ENCODE measurements around the gene RNF19B. TPM values are rescaled to one million over a fixed set of nuclear protein-coding genes. Genes with fewer than 3 reads are reported as not detected.
"Not testable (repeated sequence)": the region's sequence is repeated elsewhere in the genome, so short reads cannot be mapped to it uniquely, and the experiment has no call there.

The RNF19B gene, protein sequence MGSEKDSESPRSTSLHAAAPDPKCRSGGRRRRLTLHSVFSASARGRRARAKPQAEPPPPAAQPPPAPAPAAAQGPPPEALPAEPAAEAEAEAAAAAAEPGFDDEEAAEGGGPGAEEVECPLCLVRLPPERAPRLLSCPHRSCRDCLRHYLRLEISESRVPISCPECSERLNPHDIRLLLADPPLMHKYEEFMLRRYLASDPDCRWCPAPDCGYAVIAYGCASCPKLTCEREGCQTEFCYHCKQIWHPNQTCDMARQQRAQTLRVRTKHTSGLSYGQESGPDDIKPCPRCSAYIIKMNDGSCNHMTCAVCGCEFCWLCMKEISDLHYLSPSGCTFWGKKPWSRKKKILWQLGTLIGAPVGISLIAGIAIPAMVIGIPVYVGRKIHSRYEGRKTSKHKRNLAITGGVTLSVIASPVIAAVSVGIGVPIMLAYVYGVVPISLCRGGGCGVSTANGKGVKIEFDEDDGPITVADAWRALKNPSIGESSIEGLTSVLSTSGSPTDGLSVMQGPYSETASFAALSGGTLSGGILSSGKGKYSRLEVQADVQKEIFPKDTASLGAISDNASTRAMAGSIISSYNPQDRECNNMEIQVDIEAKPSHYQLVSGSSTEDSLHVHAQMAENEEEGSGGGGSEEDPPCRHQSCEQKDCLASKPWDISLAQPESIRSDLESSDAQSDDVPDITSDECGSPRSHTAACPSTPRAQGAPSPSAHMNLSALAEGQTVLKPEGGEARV
- polyA plus RNA-seq (ENCODE audit: insufficient read length): 9.1 TPM

DNA sequence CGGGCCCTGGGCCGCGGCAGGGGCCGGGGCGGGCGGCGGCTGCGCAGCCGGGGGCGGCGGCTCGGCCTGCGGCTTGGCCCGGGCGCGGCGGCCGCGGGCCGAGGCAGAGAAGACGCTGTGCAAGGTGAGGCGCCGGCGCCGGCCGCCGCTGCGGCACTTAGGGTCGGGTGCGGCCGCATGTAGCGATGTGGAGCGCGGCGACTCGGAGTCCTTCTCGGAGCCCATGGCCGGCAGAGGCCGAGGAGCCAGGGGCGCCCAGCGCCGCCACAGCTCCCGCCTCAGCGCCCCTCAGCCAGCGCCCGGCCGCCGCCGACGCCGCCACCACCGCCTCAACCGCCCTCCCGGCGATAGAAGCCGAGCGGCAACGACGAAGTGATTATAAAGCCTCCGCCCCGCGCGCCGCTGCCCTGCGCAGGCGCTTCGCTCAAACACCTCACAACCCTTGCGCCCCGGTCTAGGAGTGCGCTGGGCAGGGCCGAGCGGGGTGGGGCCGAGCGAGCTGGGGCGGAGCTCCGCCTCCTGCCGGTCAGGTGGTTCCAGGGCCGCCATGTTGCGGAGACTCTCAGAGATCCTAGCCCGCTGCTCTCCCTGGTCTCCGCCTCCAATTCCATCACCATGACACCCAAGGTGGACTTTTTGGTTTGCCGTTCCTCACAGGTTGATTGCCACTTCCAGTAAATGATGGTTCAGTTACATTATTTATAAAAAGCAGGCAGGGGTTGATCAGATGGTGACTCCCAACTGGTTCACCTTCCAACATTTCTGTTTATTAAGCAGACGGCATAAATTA is at the start of gene RNF19B:
TSS of gene RNF19B (minus strand) at position 349 of the 790 bp plus-strand sequence. CDS start at position 225, 124 bp downstream.
- peak; percentile 64 for DNase-seq (ENCODE audit: low read depth)

DNA sequence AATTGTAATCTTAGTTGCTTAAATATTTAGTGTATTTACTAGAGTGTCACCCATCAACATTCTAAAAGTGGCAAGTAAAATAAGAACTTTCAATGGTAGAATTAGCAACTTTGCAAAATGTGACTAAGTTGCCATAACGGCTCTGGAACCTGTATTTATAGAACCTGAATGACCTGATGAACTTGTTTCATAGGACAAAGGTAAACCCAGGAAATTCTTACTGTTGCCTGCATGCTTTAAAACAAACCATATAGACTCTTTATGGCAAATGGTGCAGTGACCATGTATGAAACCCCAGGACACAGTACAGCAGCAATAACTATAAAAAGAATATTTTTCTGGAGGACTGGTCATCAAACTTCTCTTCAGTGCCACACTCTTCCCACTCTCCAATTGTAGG is 49.2 kb upstream of the RNF19B start:
- DNase-seq (ENCODE audit: low read depth): no peak

DNA sequence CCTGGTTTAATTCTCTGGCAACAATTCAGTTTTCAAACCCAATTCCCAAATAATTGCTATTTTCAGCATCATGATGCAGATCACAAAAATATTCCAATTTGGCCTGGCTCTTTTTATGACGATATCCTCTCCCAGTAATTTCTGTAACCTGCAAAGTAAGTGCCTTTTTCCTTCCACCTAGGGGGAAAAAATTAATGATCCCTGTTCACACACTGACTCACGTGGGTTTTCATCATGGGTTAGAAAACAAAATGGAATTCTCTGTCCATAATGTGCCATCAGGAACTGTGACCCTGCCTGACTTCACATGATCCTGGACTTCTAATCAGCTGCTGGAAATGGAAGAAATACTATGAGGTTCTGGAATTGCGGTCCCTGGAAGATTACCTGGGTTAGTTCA is 47.6 kb upstream of the RNF19B start:
- no peak for DNase-seq (ENCODE audit: low read depth)

DNA sequence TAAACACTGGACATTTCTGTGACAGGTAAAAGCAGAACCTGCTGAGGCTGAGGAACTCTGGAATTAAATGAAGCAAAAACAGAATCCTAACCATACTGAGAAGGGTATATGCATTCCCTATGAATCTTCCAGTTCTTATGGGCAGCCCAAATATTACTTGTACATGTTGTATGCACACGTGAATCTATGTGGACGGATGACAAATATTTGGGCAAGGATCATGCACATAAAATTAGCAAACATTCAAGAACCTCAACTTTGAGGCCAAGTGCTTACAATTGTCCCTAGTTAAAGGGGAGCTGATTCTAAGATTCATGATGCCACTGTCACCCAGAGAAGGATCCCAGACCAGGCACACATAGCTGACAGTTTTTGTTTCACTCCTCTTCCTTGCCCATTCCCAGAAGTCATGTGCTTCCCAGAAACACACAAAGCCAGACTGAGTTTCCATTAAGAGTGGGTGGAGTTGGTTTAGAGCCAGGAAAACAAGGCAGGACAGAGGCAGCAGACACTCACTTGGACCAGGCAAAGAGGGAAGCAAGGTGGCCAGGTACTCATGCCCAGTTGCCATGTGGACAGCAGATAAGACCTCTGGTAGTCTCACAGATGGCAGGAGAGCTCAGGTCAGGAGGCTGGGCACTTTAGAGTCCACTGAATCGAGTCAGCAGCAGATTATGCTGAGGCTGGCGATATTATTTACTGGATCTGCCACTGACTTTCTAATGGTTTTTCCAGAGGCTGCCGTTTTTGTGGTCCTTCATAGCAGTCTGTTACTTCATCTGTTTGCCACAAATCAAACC is 46.5 kb upstream of the RNF19B start:
- DNase-seq (ENCODE audit: low read depth): peak; percentile 36

DNA sequence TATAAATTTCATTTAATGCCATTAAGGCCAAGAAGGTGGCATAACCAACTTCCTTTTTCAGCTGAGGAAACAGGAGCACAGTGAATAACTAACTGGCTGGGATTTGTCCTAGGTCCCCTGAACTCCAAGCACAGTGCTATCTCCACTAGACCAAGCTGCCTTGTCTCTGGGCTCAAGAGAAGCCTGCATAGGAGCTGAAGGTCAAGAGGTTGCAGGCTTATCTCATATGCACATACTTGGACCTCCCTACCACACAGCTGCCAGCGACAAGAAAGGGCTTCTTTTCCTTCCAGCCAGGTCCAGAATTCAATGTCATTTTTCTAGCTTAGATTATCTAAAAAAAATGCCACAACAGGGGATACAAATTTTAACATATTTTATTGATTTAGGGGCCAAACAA is 45.0 kb upstream of the RNF19B start:
- DNase-seq (ENCODE audit: low read depth): no peak

DNA sequence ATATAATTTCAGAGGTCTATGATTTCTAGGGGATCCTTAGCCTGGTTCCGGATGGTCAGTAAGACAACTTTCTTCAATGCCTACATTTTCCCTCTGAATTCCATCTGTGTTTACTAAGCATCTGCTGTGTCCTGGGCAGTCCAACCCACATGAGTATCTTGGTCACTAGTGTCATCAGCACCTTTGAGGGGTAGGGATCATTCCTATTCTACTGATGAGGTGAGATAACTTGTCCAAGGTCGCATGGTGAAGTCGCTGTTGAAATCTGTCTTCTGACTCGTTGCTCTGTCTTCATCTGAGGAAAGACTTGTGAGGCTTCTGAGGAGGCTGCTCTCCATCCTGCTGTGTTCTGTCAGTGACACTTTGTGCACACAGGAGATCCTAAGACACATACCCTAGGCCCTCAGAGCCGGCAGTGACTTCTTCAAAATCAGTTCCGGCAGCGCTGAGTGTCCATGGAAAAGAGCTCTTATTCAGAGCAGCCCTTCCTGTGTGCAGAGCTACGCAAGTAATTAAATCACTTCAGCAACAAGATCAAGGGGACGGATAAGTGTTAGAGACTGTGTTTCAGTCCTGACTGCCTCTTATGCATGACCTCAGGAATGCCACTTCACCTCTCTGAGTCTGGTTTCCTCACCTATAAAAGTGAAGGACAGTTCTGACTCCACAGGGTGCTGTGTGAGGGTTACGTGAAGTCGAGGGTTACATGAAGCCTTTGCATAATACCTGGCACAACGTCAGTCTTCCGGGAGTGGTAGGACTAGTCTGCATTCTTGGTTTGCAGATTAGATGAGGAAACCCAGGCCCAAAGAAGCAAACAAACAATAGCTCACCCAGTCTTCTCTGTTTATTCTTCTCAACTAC is 43.7 kb upstream of the RNF19B start:
- no peak for DNase-seq (ENCODE audit: low read depth)

DNA sequence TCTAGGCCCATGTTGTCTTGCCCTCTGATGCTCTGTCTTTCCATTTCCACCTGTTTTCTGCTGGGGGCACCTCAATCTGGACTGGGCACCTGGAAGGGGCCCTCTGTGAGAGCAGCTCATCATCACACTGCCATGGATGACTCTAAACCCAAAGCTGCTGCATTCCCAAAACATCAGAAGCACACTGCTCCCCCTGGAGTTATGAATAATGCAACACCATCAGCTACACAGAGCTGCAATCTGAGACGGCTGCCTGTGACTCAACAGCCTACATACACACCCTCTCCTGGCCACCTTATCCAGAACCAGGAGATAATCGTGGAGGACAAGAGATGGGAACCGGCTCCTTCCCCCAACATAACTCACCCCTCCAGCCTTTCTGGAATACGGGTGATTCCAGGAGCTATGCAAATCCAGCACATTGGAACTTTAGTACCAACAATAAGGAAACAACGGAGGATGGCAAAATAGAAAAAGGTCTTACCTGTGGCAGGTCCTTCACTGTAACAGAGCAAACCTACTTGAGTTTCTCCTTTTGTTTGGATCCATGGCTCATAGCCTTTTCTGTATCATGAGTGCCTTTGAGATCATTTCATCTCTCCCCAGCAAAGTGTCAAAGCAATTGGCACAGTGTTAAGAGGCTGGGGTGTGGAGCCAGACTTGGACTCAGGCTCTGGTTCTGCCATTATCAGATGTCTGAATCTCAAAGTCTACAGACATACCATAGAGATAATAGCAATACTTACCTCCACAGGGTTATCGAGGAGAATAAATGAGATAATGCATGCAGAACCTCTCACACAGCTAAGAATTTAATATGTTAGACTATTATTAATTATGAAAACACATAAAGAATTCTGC is 42.8 kb upstream of the RNF19B start:
- DNase-seq (ENCODE audit: low read depth): no peak

DNA sequence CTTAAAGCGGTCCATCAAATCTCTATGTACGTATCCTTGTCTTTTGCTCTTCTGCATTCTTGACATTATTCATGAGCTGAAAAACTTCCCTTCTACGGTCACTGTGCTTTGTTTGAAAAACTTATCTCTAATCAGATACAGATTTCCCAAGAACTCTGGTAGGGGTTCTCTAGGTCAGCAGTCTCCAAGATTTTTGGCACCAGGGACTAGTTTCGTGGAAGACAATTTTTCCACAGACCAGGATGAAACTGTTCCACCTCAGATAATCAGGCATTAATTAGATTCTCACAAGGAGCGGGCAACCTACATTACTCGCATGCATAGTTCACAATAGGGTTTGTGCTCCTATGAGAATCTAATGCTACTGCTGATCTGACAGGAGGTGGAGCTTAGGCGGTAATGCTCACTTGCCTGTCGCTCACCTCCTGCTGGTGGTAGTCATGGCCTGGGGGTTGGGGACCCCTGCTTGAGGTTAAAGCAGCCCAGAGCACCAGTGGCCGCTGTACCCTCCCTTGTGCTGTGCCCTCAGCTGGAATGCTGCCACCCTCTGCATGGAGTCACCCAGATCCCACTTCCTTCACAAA is 41.3 kb upstream of the RNF19B start:
- no peak for DNase-seq (ENCODE audit: low read depth)

DNA sequence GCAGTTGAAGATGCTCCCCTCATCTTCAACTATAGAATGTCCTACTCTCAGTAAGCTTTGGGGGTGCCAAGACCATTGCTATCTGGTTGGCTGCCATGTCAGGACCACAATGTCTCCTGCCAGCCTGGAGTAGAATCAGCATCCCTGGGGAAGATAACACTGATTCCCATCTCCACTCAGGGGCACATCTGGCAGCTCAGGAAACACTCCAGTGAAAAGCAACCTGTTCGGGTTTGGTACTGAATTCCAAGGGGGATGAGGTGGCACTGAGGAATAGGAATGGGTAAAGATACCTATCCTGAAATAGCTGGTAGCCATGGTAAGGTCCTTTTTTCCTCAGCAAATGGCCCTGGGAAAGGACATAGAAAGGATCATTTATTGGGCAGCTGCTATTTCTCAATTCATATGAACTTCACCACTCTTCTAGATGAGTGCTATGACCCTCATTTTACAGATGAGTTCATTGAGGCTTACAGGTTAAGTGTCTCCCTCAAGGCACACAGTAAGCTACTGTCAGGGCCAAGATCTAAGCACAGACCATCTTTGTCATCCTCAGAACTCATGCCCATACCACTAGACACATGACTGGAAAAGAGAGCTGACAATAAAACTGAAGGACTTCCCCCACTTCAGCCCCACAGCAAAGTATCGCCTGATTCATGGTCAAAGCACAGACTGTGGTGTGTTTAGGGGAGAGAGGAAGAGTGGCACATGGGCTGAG is 40.7 kb upstream of the RNF19B start:
- no peak for DNase-seq (ENCODE audit: low read depth)

DNA sequence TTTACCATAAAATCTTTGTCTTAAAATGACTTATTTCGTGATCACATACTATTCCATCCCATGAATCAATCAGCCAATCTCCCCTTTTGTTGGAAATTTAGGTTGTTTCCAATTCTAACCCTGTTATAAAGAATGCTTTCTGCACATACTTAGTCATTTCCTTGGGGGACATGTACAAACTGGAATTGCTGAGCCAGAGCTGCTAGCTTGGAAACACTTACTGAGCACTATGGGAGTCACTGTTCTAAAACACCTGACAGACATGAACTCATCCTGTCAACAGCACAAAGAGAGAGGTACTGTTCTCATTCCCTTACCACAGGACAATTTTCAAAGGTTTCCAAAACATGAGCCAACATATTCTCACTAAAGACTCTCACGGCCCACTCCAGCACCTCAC is 40.0 kb upstream of the RNF19B start:
- DNase-seq (ENCODE audit: low read depth): no peak

DNA sequence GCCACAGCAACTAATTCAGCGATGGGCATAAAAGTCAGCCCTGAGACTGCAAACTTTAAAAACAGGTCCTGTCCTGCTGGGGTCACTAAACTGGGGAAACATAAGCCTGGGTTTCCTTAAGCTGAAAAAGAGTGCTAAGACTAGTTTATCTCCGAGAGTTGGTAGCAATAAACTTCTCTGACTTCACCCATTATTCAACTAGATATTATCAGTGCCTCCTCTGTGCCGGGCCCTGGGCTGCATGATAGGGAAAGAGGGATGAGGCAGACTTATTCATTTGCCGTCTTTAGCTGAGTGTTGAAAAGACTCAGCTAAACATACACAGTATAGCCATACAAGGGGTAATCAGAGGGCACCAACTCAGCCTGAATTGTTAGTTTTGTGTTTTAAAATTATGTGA is 39.0 kb upstream of the RNF19B start:
- DNase-seq (ENCODE audit: low read depth): no peak

DNA sequence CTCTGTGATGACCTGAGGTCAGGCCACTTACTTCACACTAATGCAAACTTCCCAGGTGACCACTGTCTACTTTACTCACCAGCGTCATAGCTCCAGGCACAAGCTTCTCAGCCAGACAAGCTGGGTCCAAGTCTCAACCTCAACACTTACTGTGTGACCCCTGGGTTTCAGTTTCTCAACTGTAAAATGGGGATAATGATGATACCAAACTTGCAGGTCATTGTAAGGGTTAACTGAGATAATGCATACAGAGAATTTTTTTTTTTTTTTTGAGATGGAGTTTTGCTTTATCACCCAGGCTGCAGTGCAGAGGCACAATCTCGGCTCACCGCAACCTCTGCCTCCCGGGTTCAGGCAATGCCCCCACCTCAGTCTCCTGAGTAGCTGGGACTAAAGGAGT is 37.4 kb upstream of the RNF19B start:
- no peak for DNase-seq (ENCODE audit: low read depth)

DNA sequence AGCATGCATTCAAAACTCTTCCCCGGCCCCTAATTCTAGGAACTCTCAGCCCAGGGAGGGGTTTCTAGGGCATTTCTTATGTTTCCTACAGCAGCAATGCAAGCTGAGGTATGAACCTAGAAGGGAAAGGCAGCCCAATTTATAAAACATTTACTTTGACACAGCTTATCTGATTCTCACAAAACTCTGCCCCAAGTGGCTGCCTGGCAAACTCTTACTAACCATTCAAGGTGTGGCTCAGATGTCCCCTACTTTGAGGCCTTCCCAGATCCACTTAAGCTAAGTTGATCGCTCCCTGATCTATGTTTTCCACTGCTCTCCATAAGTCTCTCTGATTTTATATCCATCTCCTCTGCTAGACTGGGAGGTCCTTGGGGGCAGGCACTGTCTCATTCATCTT is 36.7 kb upstream of the RNF19B start:
- DNase-seq (ENCODE audit: low read depth): no peak

DNA sequence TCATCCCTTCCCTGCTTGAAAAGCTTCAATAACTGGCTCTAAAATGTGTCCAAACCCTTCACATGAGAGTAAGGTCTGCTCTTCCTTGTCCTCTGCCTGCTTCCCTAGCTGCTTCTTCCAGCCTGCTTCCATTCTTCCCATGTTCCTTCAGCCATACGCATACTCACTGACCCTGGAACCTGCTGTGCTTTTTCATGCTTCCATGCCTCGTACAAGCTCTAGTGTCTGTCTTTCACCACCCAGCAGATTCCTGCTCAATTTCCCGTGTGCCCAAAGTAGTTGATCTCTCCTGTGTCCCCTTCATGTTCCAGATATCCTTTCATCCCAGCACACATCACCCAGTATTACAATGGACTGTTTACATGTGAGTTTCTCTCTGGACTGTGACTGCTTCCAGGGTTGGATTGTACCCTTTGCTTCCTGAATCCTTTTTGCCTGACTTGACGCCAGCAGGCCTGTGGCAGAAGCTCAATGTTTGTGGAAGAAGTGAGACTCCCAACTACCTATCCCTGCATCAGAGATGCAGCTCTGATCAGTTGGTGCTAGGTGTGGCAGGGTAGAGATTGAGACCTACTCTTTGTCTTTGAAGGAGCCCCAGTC is 35.9 kb upstream of the RNF19B start:
- no peak for DNase-seq (ENCODE audit: low read depth)

DNA sequence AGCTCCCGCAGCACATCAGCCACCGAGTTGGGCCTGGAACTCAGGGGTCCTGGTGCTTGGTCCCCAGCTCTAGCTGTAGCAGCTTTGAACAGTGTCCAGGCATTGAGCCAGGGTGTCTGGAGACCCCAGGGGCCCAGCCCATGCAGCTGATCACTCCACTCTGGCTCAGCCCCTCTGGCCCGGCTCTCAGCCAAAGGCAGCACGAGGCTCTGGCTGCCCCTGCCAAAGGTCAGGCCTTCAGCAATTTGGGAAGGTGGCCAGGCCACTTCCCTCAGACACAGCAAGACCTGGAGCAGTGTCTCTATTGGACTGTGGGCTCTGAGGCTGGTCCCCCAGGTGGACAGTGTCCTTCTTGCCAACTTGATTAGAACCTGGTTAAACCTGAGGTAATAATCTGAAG is 34.4 kb upstream of the RNF19B start:
- no peak for DNase-seq (ENCODE audit: low read depth)

DNA sequence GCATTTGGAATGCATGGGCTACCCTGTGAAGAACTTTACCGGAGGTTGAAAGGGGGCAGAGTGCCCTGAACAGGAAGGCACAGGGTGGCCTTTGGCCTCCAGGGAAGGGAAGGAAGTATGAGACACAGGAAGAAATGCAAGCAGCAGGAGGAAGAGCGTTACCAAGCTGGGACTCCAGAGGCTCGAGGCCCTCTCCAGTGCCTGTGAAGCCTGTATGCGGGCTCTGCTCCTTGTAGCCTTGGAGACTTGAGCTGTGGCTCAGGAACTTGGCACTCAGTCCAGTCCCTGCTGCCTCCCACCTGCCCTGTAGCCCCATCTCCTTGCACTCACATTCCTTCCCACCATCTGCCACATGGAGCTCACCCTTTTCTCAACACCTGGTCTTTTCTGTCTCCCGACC is 33.5 kb upstream of the RNF19B start:
- DNase-seq (ENCODE audit: low read depth): no peak

DNA sequence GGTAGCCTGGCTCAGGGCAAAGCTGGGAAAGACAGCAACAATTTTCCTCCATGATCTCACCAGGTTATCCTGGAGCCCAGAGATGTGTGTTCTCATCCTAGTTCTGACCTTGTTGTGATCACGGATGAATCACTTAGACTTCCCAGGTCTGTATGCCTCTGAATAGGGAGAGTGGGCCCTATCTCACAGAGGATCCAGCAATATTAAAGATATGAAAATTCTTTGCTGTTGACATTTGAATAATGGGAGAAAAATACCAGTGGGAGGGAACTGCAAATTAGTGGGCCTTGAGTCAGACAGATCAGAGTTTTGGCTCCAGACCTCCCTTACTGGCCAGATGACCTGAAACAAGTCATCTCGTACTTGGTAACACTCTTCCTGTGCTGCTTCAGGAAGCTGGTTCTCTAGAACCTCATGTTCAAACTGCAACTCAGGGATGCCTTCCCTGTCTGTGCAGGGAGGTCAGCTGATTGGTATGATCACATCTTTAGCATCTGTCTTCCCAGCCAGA is 32.8 kb upstream of the RNF19B start:
- no peak for DNase-seq (ENCODE audit: low read depth)

DNA sequence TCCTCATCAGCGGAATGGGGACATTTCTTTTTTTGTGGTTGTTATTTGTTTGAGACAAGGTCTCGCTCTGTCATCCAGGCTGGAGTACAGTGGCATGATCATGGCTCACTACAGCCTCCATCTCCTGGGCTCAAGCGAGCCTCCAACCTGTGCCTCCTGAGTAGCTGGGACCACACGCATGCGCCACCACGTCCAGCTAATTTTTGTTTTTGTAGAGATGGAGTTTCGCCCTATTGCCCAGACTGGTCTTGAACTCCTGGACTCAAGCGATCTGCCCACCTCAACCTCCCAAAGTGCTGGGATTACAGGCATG is 28.7 kb upstream of the RNF19B start:
- DNase-seq (ENCODE audit: low read depth): not testable (repeated sequence)
